Loucy (cell line): ENCODE data around the gene ZNF860.

Experiments
- EZH2phosphoT487 ChIP-seq: fragments of 200-600 bp; IDR thresholded peaks from 2 replicates; pipeline ENCODE4 v1.6.1; 2018; ENCODE audit warnings: antibody characterized with exemption, mild to moderate bottlenecking, moderate library complexity, borderline replicate concordance
- TF ChIP-seq, protein P1 (sequence below): fragments of 200-600 bp; sonication (generic); conservative IDR thresholded peaks from 2 replicates; pipeline ENCODE4 v1.5.1; 2014; ENCODE audit warnings: mild to moderate bottlenecking, antibody characterized with exemption, low read length

DNA sequence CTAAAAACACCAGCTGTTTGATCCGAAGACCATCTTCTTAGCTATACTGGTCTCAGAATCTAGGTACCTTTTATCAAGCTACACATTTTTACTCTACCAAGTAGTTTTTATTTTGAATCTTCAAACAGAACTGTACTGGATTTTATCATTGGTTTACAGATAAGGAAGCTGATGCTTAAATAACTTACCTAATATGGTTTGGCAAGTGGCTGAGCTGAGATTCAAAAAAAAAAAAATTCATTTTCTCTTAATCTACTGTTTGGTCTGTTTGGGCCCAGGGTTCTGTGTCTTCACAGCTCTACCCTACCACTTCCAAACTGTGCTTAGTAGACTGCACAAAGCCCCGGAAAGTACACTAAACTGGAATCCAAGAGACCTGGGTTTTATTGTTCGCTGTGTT is 35.7 kb downstream of the ZNF860 start:
- TF ChIP-seq, protein P1, sequence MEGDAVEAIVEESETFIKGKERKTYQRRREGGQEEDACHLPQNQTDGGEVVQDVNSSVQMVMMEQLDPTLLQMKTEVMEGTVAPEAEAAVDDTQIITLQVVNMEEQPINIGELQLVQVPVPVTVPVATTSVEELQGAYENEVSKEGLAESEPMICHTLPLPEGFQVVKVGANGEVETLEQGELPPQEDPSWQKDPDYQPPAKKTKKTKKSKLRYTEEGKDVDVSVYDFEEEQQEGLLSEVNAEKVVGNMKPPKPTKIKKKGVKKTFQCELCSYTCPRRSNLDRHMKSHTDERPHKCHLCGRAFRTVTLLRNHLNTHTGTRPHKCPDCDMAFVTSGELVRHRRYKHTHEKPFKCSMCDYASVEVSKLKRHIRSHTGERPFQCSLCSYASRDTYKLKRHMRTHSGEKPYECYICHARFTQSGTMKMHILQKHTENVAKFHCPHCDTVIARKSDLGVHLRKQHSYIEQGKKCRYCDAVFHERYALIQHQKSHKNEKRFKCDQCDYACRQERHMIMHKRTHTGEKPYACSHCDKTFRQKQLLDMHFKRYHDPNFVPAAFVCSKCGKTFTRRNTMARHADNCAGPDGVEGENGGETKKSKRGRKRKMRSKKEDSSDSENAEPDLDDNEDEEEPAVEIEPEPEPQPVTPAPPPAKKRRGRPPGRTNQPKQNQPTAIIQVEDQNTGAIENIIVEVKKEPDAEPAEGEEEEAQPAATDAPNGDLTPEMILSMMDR: no peak
- TF ChIP-seq EZH2phosphoT487: no peak
